GM12878 (cell line): ENCODE results near the gene BLACAT1. TPM values are rescaled to one million over a fixed set of nuclear protein-coding genes. Genes with fewer than 3 reads are reported as not detected.

ENCODE experiments used
- ATAC-seq: fragments of 200-7000 bp; cut with Tn5 transposase; 3 replicates; pipeline ENCODE4 v1.9.1; 2020; ENCODE audit warnings: mild to moderate bottlenecking, moderate library complexity
- BruUV-seq: library from RNA; stranded (reverse); fragments of 400-500 nt; replicated peaks from 2 replicates; lab custom pipeline; 2021; lab: Mats Ljungman, UMichigan
- CTCF ChIA-PET: fragments of 300-600 bp; sonication (Branson Sonifier 250); formaldehyde crosslinking; extraction: SDS; loops from one replicate; lab custom pipeline; 2021; ENCODE audit warnings: inconsistent platforms; lab: Yijun Ruan, JAX
- POLR2A ChIA-PET: fragments of 350-600 bp; formaldehyde crosslinking; extraction: SDS; loops from one replicate; lab custom pipeline; 2021; ENCODE audit warnings: inconsistent platforms; lab: Charles Lee
- RAD21 ChIA-PET: fragments of 300-600 bp; sonication (Branson Sonifier 250); formaldehyde crosslinking; loops from one replicate; lab custom pipeline; 2023; ENCODE audit warnings: antibody characterized with exemption; ENCODE audit not compliant: unreplicated experiment; lab: Charles Lee
- SMC1A ChIA-PET: fragments of 300-600 bp; sonication (Branson Sonifier 250); formaldehyde crosslinking; loops from one replicate; lab custom pipeline; 2023; ENCODE audit not compliant: unreplicated experiment, uncharacterized antibody; lab: Charles Lee
- DNase-seq: peaks from one replicate; pipeline ENCODE4 v3.0.0-alpha.2; 2011; ENCODE audit warnings: low read depth, low spot score
- FAIRE-seq: peaks from 3 replicates; lab custom pipeline; 2011; peaks lifted over from hg19 to GRCh38; lab: Jason Lieb, UNC
- H2AFZ ChIP-seq: 2 replicates; pipeline ENCODE4 v1.6.0; 2011; ENCODE audit warnings: low read depth, low read length, control low read depth; ENCODE audit not compliant: control insufficient read depth
- H3K27ac ChIP-seq: 2 replicates; pipeline ENCODE4 v1.5.1; 2011; ENCODE audit warnings: control low read depth; ENCODE audit not compliant: control insufficient read depth, insufficient read depth
- H3K27me3 ChIP-seq, 2 experiments: replicated peaks in 1 of 2; 2 replicates each; pipeline versions ENCODE4 v1.6.0 to v1.6.1; 2011; ENCODE audit warnings: low read length in 1 of 2; ENCODE audit not compliant: control insufficient read depth in 2 of 2, insufficient read depth in 2 of 2
- H3K36me3 ChIP-seq, 2 experiments: 2 replicates each; pipeline ENCODE4 v1.5.1; 2011; ENCODE audit warnings: low read length in 1 of 2; ENCODE audit not compliant: control insufficient read depth in 2 of 2, insufficient read depth in 2 of 2
- H3K4me1 ChIP-seq: 2 replicates; pipeline ENCODE4 v1.6.1; 2011; ENCODE audit warnings: mild to moderate bottlenecking, low read length, moderate library complexity, mixed read lengths; ENCODE audit not compliant: control insufficient read depth, insufficient read depth
- H3K4me2 ChIP-seq: 2 replicates; pipeline ENCODE4 v1.6.0; 2011; ENCODE audit warnings: control low read depth; ENCODE audit not compliant: control insufficient read depth, insufficient read depth
- H3K4me3 ChIP-seq: fragments of 200-600 bp; sonication (generic); 2 replicates; pipeline ENCODE4 v1.5.1; 2016
- H3K79me2 ChIP-seq: 2 replicates; pipeline ENCODE4 v1.6.0; 2011; ENCODE audit warnings: low read length; ENCODE audit not compliant: control insufficient read depth, insufficient read depth
- H3K9ac ChIP-seq: 2 replicates; pipeline ENCODE4 v1.8.0; 2011; ENCODE audit warnings: low read length, control low read depth, mixed read lengths; ENCODE audit not compliant: control insufficient read depth, insufficient read depth
- H3K9me3 ChIP-seq: replicated peaks from 3 replicates; pipeline ENCODE4 v1.5.1; 2011; ENCODE audit warnings: mild to moderate bottlenecking, low read length; ENCODE audit not compliant: control insufficient read depth, insufficient read depth
- H4K20me1 ChIP-seq: 2 replicates; pipeline ENCODE4 v1.6.0; 2011; ENCODE audit not compliant: control insufficient read depth, insufficient read depth
- CBFB ChIP-seq: IDR thresholded peaks from 2 replicates; pipeline ENCODE4 v1.6.1; 2016; ENCODE audit warnings: antibody characterized with exemption, low read depth
- CBX3 ChIP-seq: fragments of 200-600 bp; sonication (generic); IDR thresholded peaks from 2 replicates; pipeline ENCODE4 v1.6.1; 2016; ENCODE audit warnings: low read depth, borderline replicate concordance
- NFIC ChIP-seq: IDR thresholded peaks from 2 replicates; pipeline ENCODE4 v1.6.1; 2012; ENCODE audit warnings: low read depth, mild to moderate bottlenecking, inconsistent platforms, low read length, moderate library complexity
- SPI1 ChIP-seq: IDR thresholded peaks from 2 replicates; pipeline ENCODE4 v1.6.1; 2011; ENCODE audit warnings: low read depth, mild to moderate bottlenecking, low read length, moderate library complexity, borderline replicate concordance; ENCODE audit not compliant: insufficient read depth
- STAT1 ChIP-seq: fragments of 450-650 bp; conservative IDR thresholded peaks from 2 replicates; pipeline ENCODE4 v1.6.1; 2014; ENCODE audit warnings: antibody characterized with exemption, mild to moderate bottlenecking
- WRNIP1 ChIP-seq: IDR thresholded peaks from 2 replicates; pipeline ENCODE4 v1.6.1; 2011; ENCODE audit warnings: low read depth, low read length, improper control_type of control experiment, borderline replicate concordance
- WGBS: methylation state at CpG from one replicate; pipeline ENCODE4 v1.1.6; 2016; ENCODE audit warnings: low lambda C conversion rate; ENCODE audit not compliant: insufficient replicate concordance, insufficient coverage; ENCODE audit errors: missing lambda C conversion rate; 5-methylcytosine and 5-hydroxymethylcytosine counted together
- in situ Hi-C: fragments of 300-500 bp; cut with MboI; formaldehyde crosslinking; loops from 9 replicates; pipeline ENCODE4 v1.14.3; 2018; ENCODE audit warnings: mixed read lengths
- intact Hi-C: fragments of 100-400 bp; cut with micrococcal nuclease; formaldehyde crosslinking; loops from one replicate; pipeline ENCODE4 v1.14.2; 2022; ENCODE audit not compliant: unreplicated experiment
- polyA plus RNA-seq, 11 experiments: library from polyadenylated mRNA; depleted of rRNA in 4 of 11; unstranded in 6 of 11; stranded (reverse) in 5 of 11; fragments of >200 nt; fragmentation: Nextera tagmentation in 4 of 11; fragmentation: Illumina TruSeq in 1 of 11; extraction: Ambion mirVana in 4 of 11; extraction: Trizol in 1 of 11; gene quantifications; 1 replicate in 1 of 11; 2 replicates in 10 of 11; pipeline versions ENCODE4 v1.2.1 to v1.2.3, GENCODE V29; 2011 to 2016; ENCODE audit warnings: inconsistent platforms in 2 of 11, missing spikeins in 2 of 11, low read depth in 1 of 11
- total RNA-seq, 4 experiments: library from RNA; depleted of rRNA in 3 of 4; stranded (reverse); fragments of >200 nt in 3 of 4; fragmentation: Illumina TruSeq in 1 of 4; extraction: Trizol in 1 of 4; gene quantifications; 2 replicates each; pipeline versions ENCODE4 v1.2.1 to v1.2.3, GENCODE V29; 2013 to 2021
- TF ChIP-seq, protein P1 (sequence below): fragments of 450-650 bp; IDR thresholded peaks from 2 replicates; pipeline ENCODE4 v1.6.1; 2017; ENCODE audit warnings: borderline replicate concordance

Gene BLACAT1
- total and polyA plus RNA-seq, 10 of the 15 experiments (the other 5 are each of a cell fraction or from before 2014, with no cell fraction given), result 0.04 to 1.6 (median 0.15) TPM; not detected in 1

DNA sequence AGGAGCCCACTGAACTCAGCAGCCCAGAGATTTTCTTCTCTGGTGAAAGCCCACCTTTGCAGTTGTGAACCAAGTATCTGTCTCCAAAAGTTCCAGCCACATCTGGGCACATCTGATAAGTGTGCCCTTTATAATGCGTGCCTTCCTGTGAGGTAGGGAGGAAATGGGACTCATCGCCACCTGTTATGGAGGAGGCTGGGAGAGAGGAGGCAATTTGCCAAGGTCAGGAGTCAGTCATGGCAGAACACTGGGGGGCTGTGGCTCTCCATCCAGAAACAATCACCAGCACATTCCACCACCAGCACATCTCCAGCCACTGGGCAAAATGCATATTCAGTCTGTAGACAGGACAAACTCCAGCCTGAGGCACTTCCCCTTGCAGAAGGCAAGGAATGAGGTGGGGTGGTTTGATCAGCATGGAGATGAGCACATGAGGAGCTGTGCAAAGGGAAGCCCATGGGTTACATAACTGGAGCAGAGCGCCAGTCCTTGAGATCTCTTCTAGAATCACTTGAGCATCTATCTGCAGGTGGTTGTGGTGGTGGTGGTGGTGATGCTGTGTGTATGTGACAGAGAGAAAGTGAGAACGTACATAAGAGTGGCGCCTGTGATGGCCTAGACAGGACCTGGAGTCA is 19.0 kb downstream of the BLACAT1 start:
- ATAC-seq, result no peak
- ChIA-PET RAD21 (interaction anchor here (0.7 kb wide), 1 partner anchor 39 kb away, joined by 3 read pairs; no protein-coding TSS in a partner anchor), CTCF (interaction anchor here (0.6 to 8.8 kb wide), 4 partner anchors 10 to 50 kb away, joined by 3 to 191 read pairs (median 8); no protein-coding TSS in a partner anchor), SMC1A (interaction anchor here (0.7 to 1.9 kb wide), 4 partner anchors 9 to 175 kb away, joined by 3 to 5 read pairs (median 3); no protein-coding TSS in a partner anchor), POLR2A (no interaction called here)
- Histone ChIP-seq H2AFZ (no peak overlapping the region), H3K4me2 (no peak overlapping the region), H3K4me3 (no peak overlapping the region), H4K20me1 (no peaks in the 10 kb centered on the region), H3K4me1 (peaks cover 18% of the 10 kb centered on the region), H3K9ac (no peak overlapping the region), H3K9me3 (no peaks in the 10 kb centered on the region), H3K79me2 (no peaks in the 10 kb centered on the region), H3K27me3 (peaks cover 1 to 3% of the 10 kb centered on the region in 2 experiments; a peak in 1 of 4 replicates), H3K36me3 (no peaks in the 10 kb centered on the region), H3K27ac (no peak overlapping the region)
- in situ Hi-C loops (no loop called here), intact Hi-C loops (loop anchor here (5.0 kb wide), 1 partner anchor 100 kb away; no protein-coding TSS in a partner anchor)
- 55% methylated on average over 5 of the region's 5 CpGs for WGBS
- DNase-seq, result no peak
- TF ChIP-seq STAT1 (no peak), NFIC (no peak), SPI1 (no peak), WRNIP1 (no peak), CBFB (no peak), CBX3 (no peak)
- TF ChIP-seq, protein P1, sequence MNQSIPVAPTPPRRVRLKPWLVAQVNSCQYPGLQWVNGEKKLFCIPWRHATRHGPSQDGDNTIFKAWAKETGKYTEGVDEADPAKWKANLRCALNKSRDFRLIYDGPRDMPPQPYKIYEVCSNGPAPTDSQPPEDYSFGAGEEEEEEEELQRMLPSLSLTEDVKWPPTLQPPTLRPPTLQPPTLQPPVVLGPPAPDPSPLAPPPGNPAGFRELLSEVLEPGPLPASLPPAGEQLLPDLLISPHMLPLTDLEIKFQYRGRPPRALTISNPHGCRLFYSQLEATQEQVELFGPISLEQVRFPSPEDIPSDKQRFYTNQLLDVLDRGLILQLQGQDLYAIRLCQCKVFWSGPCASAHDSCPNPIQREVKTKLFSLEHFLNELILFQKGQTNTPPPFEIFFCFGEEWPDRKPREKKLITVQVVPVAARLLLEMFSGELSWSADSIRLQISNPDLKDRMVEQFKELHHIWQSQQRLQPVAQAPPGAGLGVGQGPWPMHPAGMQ, result no peak
- no TSS peak for BruUV-seq
- FAIRE-seq, result no peak
